Ovary (tissue), 9 donors: ENCODE results near the gene MYO9A. TPM values are rescaled to one million over a fixed set of nuclear protein-coding genes. Genes with fewer than 3 reads are reported as not detected.

Experiments
- DNase-seq, 5 donors: peaks; one replicate each; pipeline ENCODE4 v3.0.0-alpha.2; 2019 to 2020
- H3K27ac ChIP-seq, 2 donors: fragments of 200-600 bp; one replicate each; pipeline versions ENCODE4 v1.5.1 to v1.8.0; 2019 to 2022
- H3K27me3 ChIP-seq: fragments of 200-600 bp; one replicate; pipeline ENCODE4 v1.8.0; 2022
- H3K36me3 ChIP-seq: fragments of 200-600 bp; sonication (generic); one replicate; pipeline ENCODE4 v1.5.1; 2019
- H3K4me1 ChIP-seq: one replicate; pipeline ENCODE4 v1.8.1; 2013; ENCODE audit warnings: mild to moderate bottlenecking, moderate library complexity; ENCODE audit not compliant: insufficient read depth
- H3K4me3 ChIP-seq: fragments of 200-600 bp; sonication (generic); one replicate; pipeline ENCODE4 v1.5.1; 2017
- H3K9me3 ChIP-seq, 2 donors: fragments of 200-600 bp in 1 of 2; sonication (generic) in 1 of 2; one replicate each; pipeline versions ENCODE4 v1.5.1 to v1.8.1; 2013 to 2019; ENCODE audit warnings: mild to moderate bottlenecking in 1 of 2, moderate library complexity in 1 of 2
- CTCF ChIP-seq, 3 donors: fragments of 450-650 bp in 2 of 3; fragments of 200-600 bp in 1 of 3; IDR thresholded peaks; one replicate each; pipeline versions ENCODE4 v1.5.1 to v1.8.0; 2016 to 2022; ENCODE audit warnings: antibody characterized with exemption in 3 of 3, mild to moderate bottlenecking in 1 of 3
- EP300 ChIP-seq: sonication (generic); formaldehyde crosslinking; IDR thresholded peaks from one replicate; pipeline ENCODE4 v1.6.1; 2017; ENCODE audit warnings: antibody characterized with exemption
- POLR2A ChIP-seq: fragments of 450-650 bp; IDR thresholded peaks from one replicate; pipeline ENCODE4 v1.6.1; 2017; ENCODE audit warnings: antibody characterized with exemption, mild to moderate bottlenecking, moderate library complexity
- WGBS, 3 donors: extraction: QIAGEN DNeasy Blood & Tissue Kit in 1 of 3; methylation state at CpG; one replicate each; pipeline versions ENCODE4 v1.1.5 to v1.1.7; 2013 to 2017; 5-methylcytosine and 5-hydroxymethylcytosine counted together
- intact Hi-C, 4 donors: fragments of 100-400 bp; cut with DNase I; formaldehyde crosslinking; loops; one replicate each; pipeline versions ENCODE4 v1.11.0 to v1.15.1; 2022 to 2023
- polyA plus RNA-seq, 2 donors: library from polyadenylated mRNA; stranded (reverse); fragments of 200-250 nt in 1 of 2; fragments of 350-450 nt in 1 of 2; fragmentation: Illumina TruSeq in 1 of 2; extraction: RNeasy Lipid Tissue Mini Kit (QIAGEN cat#74804) in 1 of 2; gene quantifications; one replicate each; pipeline ENCODE4 v1.2.3, GENCODE V29; 2013 to 2014
- small RNA-seq: library from RNA; depleted of rRNA; stranded (forward); fragments of <200 nt; gene quantifications from one replicate; pipeline ENCODE3, GENCODE V24; 2016
- total RNA-seq, 7 donors: library from RNA; depleted of rRNA in 2 of 7; stranded (reverse); fragments of >200 nt in 2 of 7; fragmentation: NEBNext Ultra II Directional in 3 of 7; extraction: Animal tissue kit (Norgen Biotek cat#: 25700) in 3 of 7; gene quantifications; one replicate each; pipeline versions ENCODE4 v1.1.0 to v1.2.4, GENCODE V29; 2016 to 2023
- donor health status: DM: no; HTN: no; CAD: no; lungs with moderate emphysema.
- donor health status: DM: no; HTN: no; CAD: no.
- donor health status: Bipolar disorder and iron deficiency.
- donor health status: DM: yes; HTN: yes; CAD: no.
- donor health status: DM: no; HTN: no; CAD: no.
- donor health status: DM: yes; HTN: yes; CAD: no.

MYO9A gene
- total and polyA plus RNA-seq, 9 donors: 8.1 to 71.6 (median 57.2) TPM

DNA sequence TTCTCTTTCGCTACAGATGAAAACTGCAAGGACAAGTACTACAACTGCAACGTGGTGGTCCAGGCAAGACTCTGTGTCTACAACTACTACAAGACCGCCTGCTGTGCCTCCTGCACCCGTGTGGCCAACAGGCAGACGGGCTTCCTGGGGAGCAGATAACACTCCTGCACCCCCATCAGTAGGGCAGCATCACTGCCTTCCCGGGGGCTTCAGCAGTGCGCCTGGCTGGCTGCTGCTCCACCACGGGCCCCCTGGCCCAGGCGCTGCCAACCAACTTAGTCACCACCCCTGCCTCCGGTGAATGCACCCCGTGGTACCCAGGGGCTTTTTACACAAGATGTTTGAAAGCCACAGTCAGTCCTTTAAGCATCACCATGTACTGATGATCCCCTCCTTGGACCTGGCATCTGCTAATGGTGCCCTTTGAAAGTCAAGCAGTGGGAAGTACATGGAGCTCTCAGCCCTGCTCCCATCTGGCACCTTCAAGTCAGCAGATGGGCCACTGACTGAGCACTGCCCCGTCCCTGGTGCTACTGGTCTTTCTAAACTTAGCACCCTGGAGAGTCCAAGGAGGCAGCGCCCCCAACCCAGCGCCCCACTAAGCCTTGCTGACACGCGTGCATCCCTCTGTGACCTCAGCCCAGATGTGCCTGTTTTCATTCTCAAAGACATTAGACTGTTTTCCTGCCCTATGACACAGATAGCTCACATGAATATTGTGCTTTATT, 340.6 kb downstream of the MYO9A start:
- intact Hi-C loops: no loop called here
- Histone ChIP-seq H3K27ac (no peak overlapping the region), H3K27me3 (no peaks in the 10 kb centered on the region), H3K36me3 (no peaks in the 10 kb centered on the region), H3K4me3 (no peak overlapping the region), H3K4me1 (peaks cover 2% of the 10 kb centered on the region), H3K9me3 (no peaks in the 10 kb centered on the region)
- DNase-seq: no peak
- 84 to 87% (median 86%) methylated on average over 16 of the region's 16 CpGs for WGBS, 3 donors
- TF ChIP-seq POLR2A (no peak), EP300 (no peak), CTCF (IDR thresholded peaks at IDR 0.05) (no peak)

DNA sequence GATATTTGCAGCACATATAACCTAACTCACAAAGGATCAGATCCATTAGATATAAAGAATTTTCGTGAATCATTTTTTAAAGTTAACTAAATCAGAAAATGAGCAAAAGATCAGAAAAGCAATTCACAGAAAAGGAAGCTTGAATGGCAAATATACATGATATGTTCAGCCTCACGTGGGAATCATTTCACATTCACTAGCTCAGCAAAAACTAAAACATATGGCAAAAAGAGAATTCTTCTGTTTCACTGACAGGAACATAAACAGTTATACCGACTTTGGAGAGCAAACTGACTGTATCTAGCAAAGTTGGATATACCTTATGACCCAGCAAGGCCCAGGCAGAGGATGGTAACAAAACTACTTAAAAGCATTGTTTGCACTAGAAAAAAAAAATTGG, 341.6 kb downstream of the MYO9A start:
- intact Hi-C loops: no loop called here
- H3K27ac ChIP-seq: no peak overlapping the region
- no peak overlapping the region for H3K4me3 ChIP-seq
- WGBS, 3 donors: 70 to 75% (median 71%) methylated on average over 3 of the region's 3 CpGs
- no peaks in the 10 kb centered on the region for H3K9me3 ChIP-seq
- DNase-seq: no peak
- no peaks in the 10 kb centered on the region for H3K27me3 ChIP-seq
- H3K36me3 ChIP-seq: no peaks in the 10 kb centered on the region
- peaks cover 2% of the 10 kb centered on the region for H3K4me1 ChIP-seq
- no peak for TF ChIP-seq POLR2A

DNA sequence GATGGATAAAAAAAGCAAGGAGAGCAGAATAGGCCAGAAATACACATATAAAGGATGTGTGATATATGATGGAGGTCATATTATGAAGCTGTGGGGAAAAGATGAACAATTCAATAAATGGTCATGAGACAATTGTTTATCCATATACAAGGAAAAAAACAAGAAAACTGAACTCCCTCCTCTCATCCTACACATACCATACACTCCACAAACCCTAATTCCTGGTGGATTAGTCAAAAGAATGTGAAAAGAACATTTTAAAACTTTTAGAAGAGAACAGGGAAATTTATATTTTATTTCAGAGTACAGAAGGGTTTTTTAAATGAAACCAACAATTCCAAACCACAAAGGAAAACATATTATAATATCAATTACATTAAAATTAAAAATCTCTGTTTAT, 342.1 kb downstream of the MYO9A start:
- H3K36me3 ChIP-seq: no peaks in the 10 kb centered on the region
- TF ChIP-seq EP300: no peak
- TF ChIP-seq POLR2A: no peak
- no peak for TF ChIP-seq CTCF (IDR thresholded peaks at IDR 0.05)
- no peak overlapping the region for H3K4me3 ChIP-seq
- intact Hi-C loops: no loop called here
- no peaks in the 10 kb centered on the region for H3K9me3 ChIP-seq
- DNase-seq: no peak
- peaks cover 2% of the 10 kb centered on the region for H3K4me1 ChIP-seq
- H3K27ac ChIP-seq: no peak overlapping the region
- H3K27me3 ChIP-seq: no peaks in the 10 kb centered on the region

DNA sequence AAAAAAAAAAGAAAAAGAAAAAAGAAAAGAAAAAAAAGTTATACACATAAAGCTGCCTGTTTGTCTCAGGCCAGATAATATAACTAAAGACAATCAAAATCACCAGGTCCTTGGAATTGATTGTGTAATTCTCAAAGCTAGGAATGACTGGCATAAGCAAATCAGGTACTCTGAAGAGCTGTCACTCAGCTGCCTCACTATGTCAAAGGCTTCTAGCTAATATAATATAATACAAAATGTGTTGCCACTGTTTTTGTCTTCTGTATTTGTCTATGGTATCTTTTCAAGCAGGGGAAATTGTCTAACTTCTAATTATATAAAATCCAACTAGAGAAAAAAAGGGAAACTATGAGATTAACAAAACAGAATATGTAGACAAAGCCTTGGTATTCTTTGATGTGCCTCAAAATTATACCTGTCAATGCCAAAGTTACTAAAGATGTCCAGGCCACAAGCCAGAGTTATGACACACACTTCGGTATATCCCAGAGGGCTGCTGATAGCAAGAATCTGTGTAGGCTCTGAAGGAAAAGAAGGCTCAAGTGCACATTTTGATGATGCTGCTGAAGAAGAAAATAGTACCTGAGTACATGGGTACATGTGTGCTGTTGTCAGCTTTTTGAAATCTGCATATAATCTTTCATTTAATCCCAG, 344.6 kb downstream of the MYO9A start:
- no peaks in the 10 kb centered on the region for H3K9me3 ChIP-seq
- H3K27me3 ChIP-seq: no peaks in the 10 kb centered on the region
- no peaks in the 10 kb centered on the region for H3K36me3 ChIP-seq
- intact Hi-C loops: no loop called here
- H3K4me1 ChIP-seq: no peaks in the 10 kb centered on the region
- H3K27ac ChIP-seq: no peak overlapping the region
- no peak for DNase-seq
- 78 to 97% (median 89%) methylated on average over 1 of the region's 1 CpG for WGBS, 3 donors
- TF ChIP-seq EP300 (no peak), POLR2A (no peak), CTCF (IDR thresholded peaks at IDR 0.05) (no peak)
- no peak overlapping the region for H3K4me3 ChIP-seq

Small RNAs within 50 kb of the gene (small RNA-seq; reads per million reads assigned to genes)
- gene RNA5SP399 (0.25 reads per million), gene RNU2-65P (not detected)

Other genes with a start within 250 kb of the MYO9A start
- 1 to 10 TPM in 6 of 7 donors, under 1 TPM in 1; 0.72 to 5.4 (median 3.2) TPM for gene SENP8, start 253 bp upstream of the MYO9A start, total RNA-seq
- 1 to 10 TPM; 1.7 to 4.4 TPM for gene SENP8, start 253 bp upstream of the MYO9A start, polyA plus RNA-seq
- 1 to 10 TPM in 5 of 7 donors, under 1 TPM in 2; 0.18 to 8.5 (median 1.6) TPM for gene GRAMD2A, start 79.6 kb upstream of the MYO9A start, total RNA-seq
- under 1 TPM; 0.08 to 0.45 TPM for gene GRAMD2A, start 79.6 kb upstream of the MYO9A start, polyA plus RNA-seq
- 100 to 1,000 TPM; 128 to 385 (median 291) TPM for gene PKM, start 113.0 kb upstream of the MYO9A start, total RNA-seq
- 100 to 1,000 TPM; 135 to 692 TPM for gene PKM, start 113.0 kb upstream of the MYO9A start, polyA plus RNA-seq
- gene PARP6, start 154.4 kb upstream of the MYO9A start, total RNA-seq: 10 to 100 TPM; 44.5 to 97.4 (median 70.0) TPM
- gene PARP6, start 154.4 kb upstream of the MYO9A start, polyA plus RNA-seq: 10 to 100 TPM; 51.5 to 73.3 TPM
- gene CELF6, start 202.0 kb upstream of the MYO9A start, total RNA-seq: 1 to 10 TPM; 3.4 to 8.5 (median 4.7) TPM
- 1 to 10 TPM; 3.2 to 7.1 TPM for gene CELF6, start 202.0 kb upstream of the MYO9A start, polyA plus RNA-seq